ENCODE data around the gene NAA25. TPM values are rescaled to one million over a fixed set of nuclear protein-coding genes. Genes with fewer than 3 reads are reported as not detected.
A peak's percentile ranks its signal among the peaks of the same experiment; 100 is the strongest.
"Not testable (repeated sequence)": the region's sequence is repeated elsewhere in the genome, so short reads cannot be mapped to it uniquely, and the experiment has no call there.

The NAA25 gene
- total RNA-seq, 6 experiments from 2014 or later = 9.7 to 11.8 (median 10.8) TPM

DNA sequence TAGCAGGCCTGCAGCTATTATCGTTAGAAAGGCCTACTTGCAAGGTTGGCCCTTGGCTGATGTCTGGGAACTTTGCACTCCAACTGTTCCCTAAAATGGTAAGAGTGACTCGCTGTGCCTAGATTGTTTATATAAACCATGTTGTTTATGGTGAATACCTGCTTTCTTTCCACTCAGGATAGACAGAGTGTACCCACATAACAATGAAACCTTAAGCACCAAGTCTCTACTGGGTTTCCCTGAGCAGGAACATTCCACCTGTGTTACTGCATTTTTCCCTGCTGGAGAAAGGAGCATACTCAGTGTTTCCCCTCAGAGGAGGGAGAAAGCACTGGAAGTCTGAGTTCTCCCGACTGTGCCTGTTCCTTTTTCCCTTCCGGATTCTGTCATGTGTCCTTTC is 62.6 kb downstream of the NAA25 start:
- H3K4me3 ChIP-seq = no peak overlapping the region
- no peaks in the 10 kb centered on the region for H3K4me1 ChIP-seq
- no peak overlapping the region for H3K27ac ChIP-seq
- H3K27me3 ChIP-seq = no peaks in the 10 kb centered on the region
- peaks cover 5 to 88% (median 33%) of the 10 kb centered on the region in 4 donors for H3K36me3 ChIP-seq
- DNase-seq (no peak), ATAC-seq (no peak)
- intact Hi-C loops (cut with DNase I) = no loop called here
- H3K9me3 ChIP-seq = no peaks in the 10 kb centered on the region
- TF ChIP-seq CTCF (IDR thresholded peaks at IDR 0.05) (no peak), POLR2A (IDR thresholded peaks at IDR 0.05) (no peak)
- WGBS (ENCODE audit: insufficient coverage, low coverage, low lambda C conversion rate, missing lambda C conversion rate) = 64% methylated on average over 4 of the region's 4 CpGs

DNA sequence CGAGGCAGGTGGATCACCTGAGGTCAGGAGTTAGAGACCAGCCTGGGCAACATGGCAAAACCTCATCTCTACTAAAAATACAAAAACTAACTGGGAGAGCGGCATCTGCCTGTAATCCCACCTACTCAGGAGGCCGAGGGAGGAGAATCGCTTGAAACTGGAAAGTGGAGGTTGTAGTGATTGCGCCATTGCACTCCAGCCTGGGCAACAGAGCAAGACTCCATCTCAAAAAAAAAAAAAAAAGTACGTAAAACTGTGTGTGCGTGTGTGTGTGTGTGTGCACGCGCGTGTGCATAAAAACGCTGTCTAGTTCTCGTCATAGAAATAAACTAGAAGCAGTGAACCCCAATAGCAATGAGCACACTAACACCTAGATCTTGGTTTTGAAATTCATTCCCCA is 72.0 kb downstream of the NAA25 start:
- H3K27ac ChIP-seq; intact Hi-C loops (cut with DNase I); ATAC-seq; H3K9me3 ChIP-seq; H3K4me1 ChIP-seq; H3K27me3 ChIP-seq; DNase-seq; H3K4me3 ChIP-seq: not testable (repeated sequence)
- WGBS (ENCODE audit: insufficient coverage, low coverage, low lambda C conversion rate, missing lambda C conversion rate) = 90% methylated on average over 12 of the region's 12 CpGs
- peaks cover 0 to 87% (median 33%) of the 10 kb centered on the region in 4 donors for H3K36me3 ChIP-seq

DNA sequence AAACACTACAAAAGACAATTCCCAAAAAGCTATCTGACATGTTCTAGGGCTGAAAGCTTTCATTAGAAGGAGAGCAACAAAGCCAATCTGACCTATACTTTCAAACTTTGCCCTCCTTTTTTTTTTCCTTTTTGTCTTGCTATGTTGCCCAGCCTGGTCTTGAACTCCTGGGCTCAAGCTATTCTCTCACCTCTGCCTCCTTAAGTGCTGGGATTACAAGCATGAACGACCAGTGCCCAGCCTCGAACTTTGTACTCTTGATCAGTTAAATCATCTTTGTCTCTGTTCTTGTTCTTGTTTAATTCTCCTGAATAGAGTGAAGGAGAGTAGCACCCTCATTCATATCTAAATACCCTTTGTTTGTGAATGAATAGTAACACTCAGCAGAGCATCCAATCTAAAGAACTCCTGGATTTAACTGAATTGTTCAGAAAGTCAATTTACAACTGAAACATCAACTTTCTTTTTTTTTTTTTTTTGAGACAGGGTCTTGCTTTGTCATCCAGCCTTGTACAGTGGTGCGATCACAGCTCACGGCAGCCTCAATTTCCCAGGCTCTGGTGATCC is 73.3 kb downstream of the NAA25 start:
- ATAC-seq (no peak), DNase-seq (no peak)
- intact Hi-C loops (cut with DNase I) = no loop called here
- WGBS (ENCODE audit: insufficient coverage, low coverage, low lambda C conversion rate, missing lambda C conversion rate) = 77% methylated on average over 4 of the region's 4 CpGs
- Histone ChIP-seq H3K27ac (no peak overlapping the region), H3K4me1 (no peaks in the 10 kb centered on the region), H3K4me3 (no peak overlapping the region), H3K36me3 (peaks cover 0 to 86% (median 25%) of the 10 kb centered on the region in 4 donors), H3K9me3 (no peaks in the 10 kb centered on the region), H3K27me3 (no peaks in the 10 kb centered on the region)
- TF ChIP-seq POLR2A (IDR thresholded peaks at IDR 0.05) (no peak), CTCF (IDR thresholded peaks at IDR 0.05) (no peak)

- Histone ChIP-seq H3K4me1 (no peaks in the 10 kb centered on the region), H3K27ac (no peak overlapping the region), H3K4me3 (no peak overlapping the region), H3K36me3 (peaks cover 0 to 72% (median 13%) of the 10 kb centered on the region in 4 donors), H3K27me3 (no peaks in the 10 kb centered on the region), H3K9me3 (no peaks in the 10 kb centered on the region)
- ATAC-seq (no peak), DNase-seq (no peak)
- intact Hi-C loops (cut with DNase I) = no loop called here
- 82% methylated on average over 5 of the region's 5 CpGs for WGBS (ENCODE audit: insufficient coverage, low coverage, low lambda C conversion rate, missing lambda C conversion rate)
- TF ChIP-seq CTCF (IDR thresholded peaks at IDR 0.05) = no peak
- no peak for TF ChIP-seq POLR2A (IDR thresholded peaks at IDR 0.05)
These were observed 76.3 kb downstream of the NAA25 start for GRCh38 chr12:112032292-112032691.

DNA sequence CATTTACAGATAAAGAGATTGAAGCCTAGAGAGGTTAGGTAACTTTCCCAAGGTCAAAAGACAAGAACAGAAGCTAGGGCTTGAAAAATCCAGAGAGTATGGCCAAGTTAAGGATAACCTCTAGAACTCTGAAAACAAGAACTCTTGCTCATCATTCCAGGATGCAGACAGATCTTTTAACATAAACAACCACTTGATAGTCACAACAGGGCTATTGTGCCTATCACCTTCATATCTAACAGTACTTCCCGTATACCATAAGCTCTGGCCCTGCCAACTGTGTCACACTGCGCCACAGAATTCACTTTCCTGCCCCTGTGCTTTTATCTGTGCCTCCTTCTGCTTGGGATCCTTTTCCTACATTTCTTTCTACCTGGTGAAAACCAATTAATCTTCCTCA is 77.1 kb downstream of the NAA25 start:
- H3K4me1 ChIP-seq = no peaks in the 10 kb centered on the region
- intact Hi-C loops (cut with DNase I) = no loop called here
- no peaks in the 10 kb centered on the region for H3K9me3 ChIP-seq
- 68% methylated on average over 2 of the region's 2 CpGs for WGBS (ENCODE audit: insufficient coverage, low coverage, low lambda C conversion rate, missing lambda C conversion rate)
- H3K27me3 ChIP-seq = no peaks in the 10 kb centered on the region
- H3K27ac ChIP-seq = no peak overlapping the region
- peak in 2 of 4 donors; percentile 34 to 54 for ATAC-seq
- TF ChIP-seq POLR2A (IDR thresholded peaks at IDR 0.05) (no peak), CTCF (IDR thresholded peaks at IDR 0.05) (no peak)
- no peak overlapping the region for H3K4me3 ChIP-seq
- no peak for DNase-seq
- H3K36me3 ChIP-seq = peaks cover 0 to 65% (median 13%) of the 10 kb centered on the region in 4 donors

All from right lobe of liver (tissue), 6 donors.